Liver (tissue), 3 donors: ENCODE data around the gene MICALL1.
"Not testable (repeated sequence)": the region's sequence is repeated elsewhere in the genome, so short reads cannot be mapped to it uniquely, and the experiment has no call there.

Experiments used
- GABPA ChIP-seq, 2 donors: IDR thresholded peaks in 1 of 2; conservative IDR thresholded peaks in 1 of 2; 2 replicates each; pipeline ENCODE4 v1.6.1; 2016; ENCODE audit warnings: antibody characterized with exemption in 2 of 2, mild to moderate bottlenecking in 1 of 2, moderate library complexity in 1 of 2
- NR2F2 ChIP-seq: IDR thresholded peaks from 2 replicates; pipeline ENCODE4 v1.6.1; 2016; ENCODE audit warnings: antibody characterized with exemption
- RXRA ChIP-seq, 2 donors: IDR thresholded peaks; 2 replicates each; pipeline ENCODE4 v1.6.1; 2017 to 2018; ENCODE audit warnings: antibody characterized with exemption in 2 of 2, mild to moderate bottlenecking in 1 of 2
- TF ChIP-seq, protein P1 (sequence below): fragments of 150-350 bp; IDR thresholded peaks from 2 replicates; pipeline ENCODE4 v1.5.1; 2017; ENCODE audit warnings: improper control_type of control experiment, low read depth, low read length; ENCODE audit not compliant: missing input control
- donor health status: healthy.
- donor health status: healthy.

DNA sequence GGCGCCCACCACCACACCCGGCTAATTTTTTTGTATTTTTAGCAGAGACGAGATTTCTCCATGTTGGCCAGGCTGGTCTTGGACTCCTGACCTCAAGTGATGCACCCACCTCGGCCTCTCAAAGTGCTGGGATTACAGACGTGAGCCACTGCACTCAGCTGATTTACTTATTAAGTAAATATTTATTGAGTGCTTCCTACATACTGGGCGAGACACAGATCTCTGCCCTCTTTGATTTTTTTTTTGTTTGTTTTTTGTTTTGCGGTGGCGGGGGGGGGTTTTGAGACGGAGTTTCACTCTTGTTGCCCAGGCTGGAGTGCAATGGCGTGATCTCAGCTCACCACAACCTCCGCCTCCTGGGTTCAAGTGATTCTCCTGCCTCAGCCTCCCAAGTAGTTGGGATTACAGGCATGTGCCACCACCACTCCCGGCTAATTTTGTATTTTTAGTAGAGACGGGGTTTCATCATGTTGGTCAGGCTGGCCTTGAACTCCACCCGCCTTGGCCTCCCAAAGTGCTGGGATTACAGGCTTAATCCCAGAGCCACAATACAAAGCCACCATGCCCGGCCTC lies 49.8 kb downstream of the MICALL1 start:
- TF ChIP-seq, protein P1, sequence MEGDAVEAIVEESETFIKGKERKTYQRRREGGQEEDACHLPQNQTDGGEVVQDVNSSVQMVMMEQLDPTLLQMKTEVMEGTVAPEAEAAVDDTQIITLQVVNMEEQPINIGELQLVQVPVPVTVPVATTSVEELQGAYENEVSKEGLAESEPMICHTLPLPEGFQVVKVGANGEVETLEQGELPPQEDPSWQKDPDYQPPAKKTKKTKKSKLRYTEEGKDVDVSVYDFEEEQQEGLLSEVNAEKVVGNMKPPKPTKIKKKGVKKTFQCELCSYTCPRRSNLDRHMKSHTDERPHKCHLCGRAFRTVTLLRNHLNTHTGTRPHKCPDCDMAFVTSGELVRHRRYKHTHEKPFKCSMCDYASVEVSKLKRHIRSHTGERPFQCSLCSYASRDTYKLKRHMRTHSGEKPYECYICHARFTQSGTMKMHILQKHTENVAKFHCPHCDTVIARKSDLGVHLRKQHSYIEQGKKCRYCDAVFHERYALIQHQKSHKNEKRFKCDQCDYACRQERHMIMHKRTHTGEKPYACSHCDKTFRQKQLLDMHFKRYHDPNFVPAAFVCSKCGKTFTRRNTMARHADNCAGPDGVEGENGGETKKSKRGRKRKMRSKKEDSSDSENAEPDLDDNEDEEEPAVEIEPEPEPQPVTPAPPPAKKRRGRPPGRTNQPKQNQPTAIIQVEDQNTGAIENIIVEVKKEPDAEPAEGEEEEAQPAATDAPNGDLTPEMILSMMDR, result not testable (repeated sequence)
- not testable (repeated sequence) for TF ChIP-seq GABPA (IDR thresholded peaks at IDR 0.05 in 1 of 2, conservative IDR thresholded peaks at IDR 0.05 in 1 of 2); NR2F2
- TF ChIP-seq RXRA (IDR thresholded peaks at IDR 0.05), result peak in 1 of 2 donors; percentile 14
